Measurements from ENCODE around the gene ANKFY1.

The ANKFY1 gene

GRCh38 chr17:4118015-4118743, 145.6 kb downstream of the ANKFY1 start:
- DNase-seq (ENCODE audit: low spot score): no peak

- no peak for DNase-seq (ENCODE audit: low spot score)
Measured at GRCh38 chr17:4116516-4116915, 147.3 kb downstream of the ANKFY1 start.
